Measurements from ENCODE around the gene BACH2. TPM values are rescaled to one million over a fixed set of nuclear protein-coding genes. Genes with fewer than 3 reads are reported as not detected.
A peak's percentile ranks its signal among the peaks of the same experiment; 100 is the strongest.

BACH2 gene
- total and polyA plus RNA-seq, 4 donors: 0.78 to 17.4 (median 3.2) TPM

DNA sequence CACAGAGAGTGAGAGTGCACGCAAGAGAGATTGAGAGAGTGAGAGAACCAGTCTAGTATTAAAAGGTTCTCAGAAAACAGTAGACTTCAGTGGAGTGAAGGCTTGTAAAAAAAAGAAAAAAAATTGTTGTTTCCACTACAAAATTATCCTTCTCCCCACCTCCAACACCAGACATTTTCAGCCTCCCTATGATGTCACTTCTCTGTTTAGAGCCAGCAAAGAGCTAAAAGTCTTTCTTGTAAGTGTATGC lies 77.8 kb downstream of the BACH2 start:
- peak overlapping the region; percentile 53 to 90 for H3K9ac ChIP-seq (ENCODE audit: insufficient read depth in 1 of 2, low read length in 2 of 2)
- H3K4me1 ChIP-seq (ENCODE audit: control insufficient read depth in 5 of 5, insufficient read depth in 5 of 5, low read length in 5 of 5): peaks cover 12 to 55% (median 40%) of the 10 kb centered on the region in 5 donors
- TF ChIP-seq CTCF (IDR thresholded peaks at IDR 0.05; ENCODE audit: control extremely low read depth, extremely low read depth): no peak
- H3K36me3 ChIP-seq (ENCODE audit: control insufficient read depth in 4 of 4, insufficient read depth in 4 of 4, low read length in 4 of 4): no peaks in the 10 kb centered on the region
- H3K4me3 ChIP-seq: no peak overlapping the region
- WGBS, 2 donors: 32 to 54% methylated on average over 1 of the region's 1 CpG
- no peak for ATAC-seq (ENCODE audit: insufficient read depth, low FRiP score)
- peaks cover 0 to 4% (median 1%) of the 10 kb centered on the region in 4 donors for H3K9me3 ChIP-seq (ENCODE audit: control insufficient read depth in 4 of 4, insufficient read depth in 3 of 4, low read length in 3 of 4)
- no peak for DNase-seq
- peak overlapping the region; percentile 86 to 88 for H3K27ac ChIP-seq (ENCODE audit: low read depth in 1 of 2, low read length in 1 of 2)
- H3K27me3 ChIP-seq (ENCODE audit: control insufficient read depth in 3 of 3, insufficient read depth in 3 of 3, low read length in 2 of 3): no peaks in the 10 kb centered on the region

DNA sequence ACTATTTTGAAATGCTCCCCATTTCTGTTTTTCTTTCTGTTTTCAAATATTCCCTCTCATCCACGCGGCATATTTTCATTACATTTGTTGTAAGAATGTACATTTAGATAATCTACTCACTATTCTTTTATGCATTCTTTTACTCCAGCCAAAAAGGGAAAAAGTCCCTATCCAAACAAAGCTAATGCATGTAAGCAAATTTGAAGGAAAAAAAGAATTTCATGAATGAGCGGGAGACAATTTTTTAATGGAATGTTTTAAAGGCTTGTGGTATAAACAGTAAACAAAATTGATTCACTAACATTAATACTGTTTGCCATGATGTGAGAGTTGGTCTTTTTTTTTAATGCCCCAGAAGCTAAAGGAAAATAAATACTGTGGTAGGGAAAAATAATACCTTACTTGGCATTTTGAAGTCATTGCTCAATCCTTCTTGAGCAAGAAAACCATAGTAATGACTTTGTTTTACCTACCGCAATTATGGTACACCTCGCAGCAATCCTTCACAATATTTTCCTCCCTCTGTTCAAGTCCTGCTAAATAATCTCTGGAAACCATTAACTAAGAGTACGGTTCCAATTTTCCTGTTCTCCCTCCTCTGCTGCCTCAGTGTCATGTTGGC lies 79.0 kb downstream of the BACH2 start:
- 54 to 63% methylated on average over 6 of the region's 6 CpGs for WGBS, 2 donors
- no peaks in the 10 kb centered on the region for H3K27me3 ChIP-seq (ENCODE audit: control insufficient read depth in 3 of 3, insufficient read depth in 3 of 3, low read length in 2 of 3)
- ATAC-seq (ENCODE audit: insufficient read depth, low FRiP score) (no peak), DNase-seq (peak in 1 of 3 donors; percentile 59)
- H3K9me3 ChIP-seq (ENCODE audit: control insufficient read depth in 4 of 4, insufficient read depth in 3 of 4, low read length in 3 of 4): peaks cover 0 to under 1% (median 0%) of the 10 kb centered on the region in 4 donors
- peak overlapping the region in 1 of 2 donors; percentile 81 for H3K9ac ChIP-seq (ENCODE audit: insufficient read depth in 1 of 2, low read length in 2 of 2)
- TF ChIP-seq CTCF (IDR thresholded peaks at IDR 0.05; ENCODE audit: control extremely low read depth, extremely low read depth): no peak
- no peak overlapping the region for H3K4me3 ChIP-seq
- peaks cover 12 to 55% (median 40%) of the 10 kb centered on the region in 5 donors for H3K4me1 ChIP-seq (ENCODE audit: control insufficient read depth in 5 of 5, insufficient read depth in 5 of 5, low read length in 5 of 5)
- H3K27ac ChIP-seq (ENCODE audit: low read depth in 1 of 2, low read length in 1 of 2): peak overlapping the region; percentile 78 to 94
- no peaks in the 10 kb centered on the region for H3K36me3 ChIP-seq (ENCODE audit: control insufficient read depth in 4 of 4, insufficient read depth in 4 of 4, low read length in 4 of 4)

GRCh38 chr6:90216072-90216977 lies 80.3 kb downstream of the BACH2 start:
- Histone ChIP-seq H3K4me1 (ENCODE audit: control insufficient read depth in 5 of 5, insufficient read depth in 5 of 5, low read length in 5 of 5) (peaks cover 12 to 55% (median 40%) of the 10 kb centered on the region in 5 donors), H3K27me3 (ENCODE audit: control insufficient read depth in 3 of 3, insufficient read depth in 3 of 3, low read length in 2 of 3) (no peaks in the 10 kb centered on the region), H3K36me3 (ENCODE audit: control insufficient read depth in 4 of 4, insufficient read depth in 4 of 4, low read length in 4 of 4) (peaks cover 0 to 2% (median 0%) of the 10 kb centered on the region in 4 donors), H3K4me3 (no peak overlapping the region), H3K27ac (ENCODE audit: low read depth in 1 of 2, low read length in 1 of 2) (peak overlapping the region in 1 of 2 donors; percentile 77), H3K9me3 (ENCODE audit: control insufficient read depth in 4 of 4, insufficient read depth in 3 of 4, low read length in 3 of 4) (peaks cover 0 to 2% (median 0%) of the 10 kb centered on the region in 4 donors), H3K9ac (ENCODE audit: insufficient read depth in 1 of 2, low read length in 2 of 2) (peak overlapping the region in 1 of 2 donors; percentile 58)
- 46 to 48% methylated on average over 14 of the region's 14 CpGs for WGBS, 2 donors
- ATAC-seq (ENCODE audit: insufficient read depth, low FRiP score) (no peak), DNase-seq (peak; percentile 67 to 82 (median 78))
- TF ChIP-seq CTCF (IDR thresholded peaks at IDR 0.05; ENCODE audit: control extremely low read depth, extremely low read depth): no peak
